Ovary (tissue), 3 donors: ENCODE measurements around the gene DCLRE1A.

Source experiments
- CTCF ChIP-seq, 3 donors: fragments of 450-650 bp in 2 of 3; fragments of 200-600 bp in 1 of 3; IDR thresholded peaks; one replicate each; pipeline versions ENCODE4 v1.5.1 to v1.8.0; 2016 to 2022; ENCODE audit warnings: antibody characterized with exemption in 3 of 3, mild to moderate bottlenecking in 1 of 3
- POLR2A ChIP-seq: fragments of 450-650 bp; IDR thresholded peaks from one replicate; pipeline ENCODE4 v1.6.1; 2017; ENCODE audit warnings: antibody characterized with exemption, mild to moderate bottlenecking, moderate library complexity
- donor health status: DM: no; HTN: no; CAD: no.

GRCh38 chr10:113853578-113854012 is 287 bp downstream of the DCLRE1A start:
- no peak for TF ChIP-seq POLR2A
- TF ChIP-seq CTCF (IDR thresholded peaks at IDR 0.05): no peak
